ENCODE measurements around the gene COPS6.

The COPS6 gene

GRCh38 chr7:100098913-100099312, 10.1 kb downstream of the COPS6 start:
- no peak for TF ChIP-seq ARNTL (CRISPR knock-in tag; IDR thresholded peaks at IDR 0.05; ENCODE audit: borderline replicate concordance, low read depth)
- no peak for TF ChIP-seq TOX (CRISPR knock-in tag; IDR thresholded peaks at IDR 0.05; ENCODE audit: borderline replicate concordance)
- no peak for TF ChIP-seq ESRRG (CRISPR knock-in tag; IDR thresholded peaks at IDR 0.05)
- TF ChIP-seq ISL1 (CRISPR knock-in tag; IDR thresholded peaks at IDR 0.05) = no peak
- TF ChIP-seq ZNF8 (CRISPR knock-in tag; IDR thresholded peaks at IDR 0.05) = no peak
- no peak for TF ChIP-seq ZNF565 (CRISPR knock-in tag; conservative IDR thresholded peaks at IDR 0.05; ENCODE audit: low read depth)
- no peak for TF ChIP-seq GLIS3 (CRISPR knock-in tag; IDR thresholded peaks at IDR 0.05)
- no peak for TF ChIP-seq CSRNP3 (CRISPR knock-in tag; IDR thresholded peaks at IDR 0.05)
- no peak for ATAC-seq

- no peak for ATAC-seq
- TF ChIP-seq PATZ1 (CRISPR knock-in tag; IDR thresholded peaks at IDR 0.05; ENCODE audit: borderline replicate concordance) (no peak), ZNF70 (CRISPR knock-in tag; IDR thresholded peaks at IDR 0.05) (no peak), ZC3H10 (CRISPR knock-in tag; IDR thresholded peaks at IDR 0.05) (no peak), ZFP3 (CRISPR knock-in tag; IDR thresholded peaks at IDR 0.05) (no peak), CREB5 (CRISPR knock-in tag; IDR thresholded peaks at IDR 0.05; ENCODE audit: low read depth) (no peak), TSHZ2 (CRISPR knock-in tag; IDR thresholded peaks at IDR 0.05) (no peak), ZFP30 (CRISPR knock-in tag; IDR thresholded peaks at IDR 0.05) (no peak), ZNF8 (CRISPR knock-in tag; IDR thresholded peaks at IDR 0.05) (no peak), PPARA (CRISPR knock-in tag; IDR thresholded peaks at IDR 0.05; ENCODE audit: borderline replicate concordance) (no peak), ISL1 (CRISPR knock-in tag; IDR thresholded peaks at IDR 0.05) (no peak), ESRRG (CRISPR knock-in tag; IDR thresholded peaks at IDR 0.05) (no peak), TCF4 (CRISPR knock-in tag; IDR thresholded peaks at IDR 0.05; ENCODE audit: borderline replicate concordance) (no peak), POU6F1 (CRISPR knock-in tag; IDR thresholded peaks at IDR 0.05; ENCODE audit: borderline replicate concordance, low read depth) (no peak), OSR1 (CRISPR knock-in tag; IDR thresholded peaks at IDR 0.05) (no peak), CSRNP3 (CRISPR knock-in tag; IDR thresholded peaks at IDR 0.05) (no peak), ZNF565 (CRISPR knock-in tag; conservative IDR thresholded peaks at IDR 0.05; ENCODE audit: low read depth) (no peak), BACH2 (CRISPR knock-in tag; IDR thresholded peaks at IDR 0.05; ENCODE audit: borderline replicate concordance) (no peak), SNAI2 (CRISPR knock-in tag; IDR thresholded peaks at IDR 0.05) (no peak), ARNTL (CRISPR knock-in tag; IDR thresholded peaks at IDR 0.05; ENCODE audit: borderline replicate concordance, low read depth) (no peak)
Observed at GRCh38 chr7:100099452-100099851, 10.7 kb downstream of the COPS6 start.

Measured in SK-N-SH treated with all-trans-retinoic acid at 6 μM for 48 hours (cell line).